UCSD-AML1 (cell line): Measurements from ENCODE around the gene FTCDNL1.

Experiments
- DNase-seq: peaks from one replicate; lab custom pipeline; 2025; ENCODE audit not compliant: unreplicated experiment; lab: John Stamatoyannopoulos, UW

Gene FTCDNL1

DNA sequence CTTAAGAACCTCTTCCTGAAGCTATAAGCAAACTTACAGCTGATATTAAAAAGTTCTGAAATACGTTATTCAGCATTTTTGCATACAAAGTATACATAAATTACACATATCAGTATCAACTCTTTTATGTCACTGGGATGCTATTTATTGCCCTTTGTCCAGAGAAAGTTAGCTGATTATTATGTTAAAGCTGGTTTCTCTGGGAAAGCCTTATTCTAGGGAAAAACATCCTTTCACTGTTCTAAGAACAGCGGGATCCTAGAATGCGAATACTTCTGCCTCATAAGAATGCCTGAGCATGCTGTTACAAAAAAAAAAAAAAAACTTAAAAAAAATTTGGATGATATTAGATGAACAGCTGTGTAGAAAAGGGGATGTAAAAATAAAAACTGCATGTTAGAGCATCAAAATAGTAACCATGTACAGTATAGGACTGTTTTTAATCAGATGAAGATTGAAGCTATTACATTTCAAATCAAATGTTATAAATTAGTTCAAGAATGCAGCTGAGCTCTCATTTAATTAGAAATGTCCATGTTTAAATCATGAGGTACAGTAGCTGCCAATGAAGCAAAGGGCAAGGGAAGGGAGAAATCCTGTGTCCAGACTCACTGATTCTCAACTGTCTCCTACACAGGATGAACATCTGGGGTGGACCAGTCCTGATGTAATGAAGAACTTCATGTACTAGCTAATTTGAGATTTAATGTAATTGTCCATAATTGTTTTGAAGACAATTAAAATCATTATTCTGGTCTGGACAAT is 8.2 kb downstream of the FTCDNL1 start:
- no peak for DNase-seq

DNA sequence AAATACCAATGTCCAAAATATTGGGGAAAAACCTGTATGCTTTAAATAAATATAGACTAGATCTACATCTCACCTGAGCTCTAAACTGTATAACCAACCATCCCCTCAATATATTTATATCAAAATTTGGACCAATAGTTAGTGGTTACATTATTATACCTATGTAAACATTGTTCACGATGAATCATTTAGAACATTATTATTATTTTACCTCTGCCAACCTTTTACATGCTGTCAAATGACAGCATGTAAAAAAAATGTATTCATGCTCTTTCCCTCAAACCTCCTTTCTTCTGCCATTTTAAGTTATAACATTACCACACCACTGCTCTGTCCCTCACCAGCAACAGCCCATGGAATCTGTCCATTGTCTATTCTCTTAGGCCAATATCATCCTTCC is 9.6 kb downstream of the FTCDNL1 start:
- no peak for DNase-seq

DNA sequence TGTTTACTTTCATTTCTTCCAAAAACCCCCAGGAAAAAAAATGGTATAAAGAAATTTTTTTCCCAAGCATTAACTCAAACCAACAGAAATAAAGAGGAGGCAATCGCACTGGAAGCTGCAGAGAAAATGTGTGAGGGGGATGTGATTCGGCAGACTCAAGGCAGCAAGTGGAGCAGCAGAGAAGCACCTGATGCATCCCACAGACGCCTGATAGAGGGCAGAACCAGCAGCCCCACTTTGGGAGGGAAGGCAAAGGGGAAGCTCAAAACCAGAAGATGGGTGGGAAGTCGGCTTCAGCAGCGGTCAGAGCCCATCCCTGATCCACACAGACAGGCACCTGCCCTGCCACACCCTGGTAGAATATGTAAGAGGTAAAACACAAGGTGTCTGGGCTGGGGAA is 12.6 kb downstream of the FTCDNL1 start:
- DNase-seq: no peak

DNA sequence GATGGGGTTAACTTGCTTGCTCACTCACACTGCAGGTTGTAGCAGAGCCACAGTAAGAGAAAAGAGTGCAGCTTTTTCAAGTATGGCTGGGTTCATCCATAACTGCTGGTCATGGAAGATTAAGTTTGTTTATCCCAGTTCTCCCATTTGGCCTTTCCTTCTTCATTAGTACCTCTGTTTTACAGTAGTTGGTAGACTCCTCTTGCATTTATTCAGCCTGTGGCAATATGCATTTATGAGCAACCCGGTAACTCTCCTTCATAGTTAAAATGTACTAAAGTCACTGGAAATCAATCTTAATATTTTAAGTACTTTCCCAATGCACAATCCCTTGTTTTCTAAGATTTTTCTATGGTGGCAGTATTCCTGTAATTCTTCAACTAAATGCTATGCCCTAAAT is 14.0 kb downstream of the FTCDNL1 start:
- no peak for DNase-seq

DNA sequence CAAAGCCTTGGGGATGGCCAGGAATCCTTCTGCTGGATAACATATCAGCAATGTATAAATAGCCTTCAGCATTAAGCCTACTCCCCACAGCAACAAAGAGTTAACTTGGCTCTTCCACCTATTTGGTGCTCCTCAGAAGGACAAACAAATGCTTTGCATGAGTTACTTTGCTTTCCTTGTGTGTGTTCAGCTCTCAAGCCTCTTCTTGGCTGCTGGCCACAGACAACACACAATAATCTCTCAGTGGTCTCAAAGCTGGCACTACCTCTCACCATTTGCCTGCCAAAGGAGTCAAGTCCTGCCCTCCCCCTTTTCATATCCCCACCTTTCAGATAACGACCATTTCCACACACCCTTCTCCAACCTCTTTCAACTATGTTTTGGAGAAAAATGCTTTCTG is 17.5 kb downstream of the FTCDNL1 start:
- DNase-seq: no peak

DNA sequence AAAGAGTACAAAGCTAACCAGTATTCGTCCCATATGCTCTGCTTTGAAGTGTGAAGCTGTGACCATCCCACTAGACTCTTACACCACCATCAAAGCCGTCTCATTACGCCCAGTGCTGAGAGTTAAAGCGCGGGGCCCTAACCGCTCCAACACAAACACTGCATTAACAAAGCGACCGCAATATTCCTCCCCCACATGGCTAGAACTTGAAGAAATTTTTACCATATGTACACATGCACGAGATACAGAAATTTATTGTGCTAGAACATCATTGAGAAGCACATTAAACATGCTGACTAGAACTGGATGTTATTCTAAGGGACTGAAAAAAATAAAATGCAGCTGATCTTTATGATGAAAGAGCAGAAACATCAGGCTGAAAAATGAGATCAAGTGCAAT is 20.5 kb downstream of the FTCDNL1 start:
- DNase-seq: no peak

DNA sequence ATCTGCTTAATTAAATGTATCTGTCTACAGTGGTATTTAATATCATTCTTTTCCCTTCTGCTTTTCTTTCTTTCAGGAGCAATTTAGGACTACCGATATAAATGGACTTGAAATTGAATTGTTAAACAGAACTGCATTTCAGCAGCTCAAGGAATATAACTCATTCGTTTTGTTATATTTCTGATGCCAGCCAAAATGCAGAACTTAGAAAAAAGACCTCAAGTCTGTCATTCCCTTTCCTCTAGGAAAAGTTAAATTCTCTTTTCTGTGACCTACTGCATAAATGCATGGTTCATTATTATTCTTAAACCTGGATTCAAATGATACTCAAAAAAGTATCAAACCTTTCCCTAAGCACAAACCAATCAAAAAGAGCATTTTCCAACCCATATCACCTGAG is 21.4 kb downstream of the FTCDNL1 start:
- no peak for DNase-seq

DNA sequence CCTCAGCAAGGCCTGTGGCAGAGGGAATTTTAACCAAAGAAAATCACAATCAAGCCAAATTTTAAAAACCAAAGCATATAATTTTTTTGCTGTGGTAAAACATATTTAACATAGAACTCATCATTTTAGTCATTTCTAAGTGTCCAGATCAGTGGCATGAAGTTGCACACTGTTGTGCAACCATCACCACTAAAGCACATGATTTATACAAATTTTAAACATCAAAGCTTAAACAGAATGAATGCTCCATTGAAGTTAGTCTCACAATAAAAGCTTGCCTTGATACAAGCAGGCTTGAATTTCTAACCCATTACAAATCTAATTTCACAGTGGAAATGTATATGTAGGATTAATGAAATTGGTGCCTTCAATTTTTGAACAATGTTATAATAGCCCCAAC is 31.2 kb downstream of the FTCDNL1 start:
- no peak for DNase-seq

DNA sequence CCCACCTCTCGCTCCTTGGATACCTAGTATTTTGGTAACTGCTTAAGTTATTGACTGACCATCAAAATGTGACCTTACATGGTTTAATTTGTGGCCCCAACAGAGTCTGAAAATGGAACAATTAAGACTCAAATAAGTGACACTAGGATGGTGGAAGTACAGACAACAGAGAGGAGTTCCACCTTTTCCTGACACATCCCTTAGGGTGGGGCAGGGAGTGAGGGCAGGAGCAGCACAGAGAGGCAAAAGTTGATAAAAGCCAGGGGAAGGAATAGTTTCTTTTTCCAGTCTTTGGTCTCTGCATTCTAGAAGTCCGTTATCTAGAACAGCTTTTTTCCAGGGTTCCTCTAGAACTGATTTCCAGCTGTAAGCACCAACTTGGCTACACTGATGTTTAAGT is 32.2 kb downstream of the FTCDNL1 start:
- DNase-seq: no peak

DNA sequence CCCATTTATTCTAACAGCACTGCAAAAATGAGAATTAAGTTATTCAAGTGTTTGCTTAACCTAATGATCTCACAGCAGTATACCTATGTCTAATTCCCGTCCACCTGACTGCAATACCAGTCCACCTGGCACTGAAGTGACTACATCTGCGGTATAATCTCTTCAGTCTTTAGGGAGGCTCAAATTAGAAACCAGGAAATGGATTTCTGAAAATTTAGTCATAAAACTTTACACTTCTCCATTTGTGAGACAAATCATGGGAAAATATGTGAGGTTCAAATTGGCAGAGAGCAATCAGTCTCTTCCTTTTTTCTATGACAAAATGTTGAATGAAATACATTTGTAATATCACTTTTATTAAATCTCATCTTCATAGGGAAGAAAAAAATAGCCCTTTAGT is 33.0 kb downstream of the FTCDNL1 start:
- no peak for DNase-seq

DNA sequence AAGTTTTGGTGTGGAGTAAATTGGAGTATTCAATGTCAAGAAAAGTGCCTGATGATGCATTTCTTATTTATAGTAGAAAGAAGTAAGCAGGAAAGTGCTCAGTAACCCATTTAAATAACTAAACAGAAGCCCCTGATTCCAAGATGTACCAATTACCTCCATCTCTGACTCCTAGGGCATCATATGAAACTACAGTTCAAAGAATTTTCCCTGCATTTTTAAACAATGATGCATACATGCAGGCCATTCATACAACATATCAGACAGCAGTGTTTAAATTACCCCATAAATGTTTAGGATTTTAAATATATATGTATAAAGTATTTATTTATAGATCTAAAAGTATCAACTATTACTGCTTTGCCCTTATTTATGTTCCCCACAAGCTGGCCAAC is 36.2 kb downstream of the FTCDNL1 start:
- DNase-seq: no peak

DNA sequence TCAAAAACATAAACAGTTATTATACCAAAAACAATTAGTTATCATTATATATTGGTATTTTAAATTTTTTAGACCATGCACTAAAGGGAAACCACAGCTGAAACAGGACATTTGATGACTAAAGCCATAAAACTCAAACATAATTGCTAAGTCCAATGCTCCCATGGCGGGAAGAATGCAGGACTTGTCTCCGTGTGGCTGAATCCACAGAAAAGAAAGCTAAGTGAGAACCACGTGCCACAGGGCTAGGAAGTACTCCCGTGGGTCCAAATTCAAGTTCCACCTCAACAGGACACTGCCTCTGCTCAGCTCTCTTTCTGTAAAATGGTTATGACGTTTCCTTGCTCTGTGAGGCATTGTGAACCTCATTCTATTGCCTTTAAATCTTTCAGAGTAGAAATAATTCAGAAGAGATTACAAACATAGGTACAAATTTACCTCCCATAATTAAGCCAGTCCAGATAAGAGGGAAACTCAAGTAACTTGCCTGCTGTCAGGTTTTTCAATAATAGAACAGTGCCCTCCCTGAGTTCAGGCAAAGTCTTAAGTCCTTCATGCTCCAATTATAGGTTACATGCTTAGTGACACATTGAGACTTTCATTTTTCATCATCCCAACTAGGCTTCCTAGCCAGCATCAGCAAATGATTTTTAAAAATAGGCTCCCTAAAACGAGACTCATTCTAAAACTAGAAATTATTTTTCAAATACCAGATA is 36.7 kb downstream of the FTCDNL1 start:
- no peak for DNase-seq

DNA sequence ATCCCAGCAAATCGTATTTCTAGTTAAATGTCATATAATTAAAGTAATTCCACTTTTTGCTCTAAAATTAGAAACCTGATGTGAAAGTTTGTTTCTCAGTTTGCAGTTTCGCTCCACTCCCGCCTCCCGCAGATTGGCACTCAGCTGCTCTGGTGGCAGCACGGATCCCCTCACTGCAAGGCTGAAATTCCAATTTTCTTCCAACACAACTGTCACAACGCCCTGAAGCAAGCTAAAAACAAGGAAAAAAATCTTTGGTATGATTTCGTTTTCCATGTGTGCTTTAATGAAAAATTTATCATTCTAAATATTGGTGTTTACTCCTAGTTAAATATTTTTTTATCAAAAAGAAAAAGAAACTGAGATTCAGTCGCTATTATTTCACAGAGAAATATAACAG is 38.5 kb downstream of the FTCDNL1 start:
- no peak for DNase-seq

DNA sequence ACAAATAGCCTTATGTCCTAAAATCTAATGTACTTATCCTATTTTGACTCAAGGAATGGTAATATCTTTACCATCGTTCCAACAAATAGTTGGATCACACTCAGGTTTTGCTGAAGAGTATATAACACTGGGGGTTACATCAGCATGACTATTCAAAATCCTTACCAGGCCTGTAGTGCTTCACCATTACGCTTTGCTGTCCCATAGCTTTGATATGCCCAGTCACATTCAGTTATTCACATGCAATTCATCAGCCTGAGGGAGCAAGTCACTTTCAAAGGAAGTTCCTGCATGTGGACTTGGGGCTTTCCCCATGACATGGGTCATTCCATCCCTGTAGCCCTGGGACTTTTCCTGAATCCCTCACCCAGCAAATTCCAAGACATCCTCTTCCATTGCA is 39.6 kb downstream of the FTCDNL1 start:
- no peak for DNase-seq

DNA sequence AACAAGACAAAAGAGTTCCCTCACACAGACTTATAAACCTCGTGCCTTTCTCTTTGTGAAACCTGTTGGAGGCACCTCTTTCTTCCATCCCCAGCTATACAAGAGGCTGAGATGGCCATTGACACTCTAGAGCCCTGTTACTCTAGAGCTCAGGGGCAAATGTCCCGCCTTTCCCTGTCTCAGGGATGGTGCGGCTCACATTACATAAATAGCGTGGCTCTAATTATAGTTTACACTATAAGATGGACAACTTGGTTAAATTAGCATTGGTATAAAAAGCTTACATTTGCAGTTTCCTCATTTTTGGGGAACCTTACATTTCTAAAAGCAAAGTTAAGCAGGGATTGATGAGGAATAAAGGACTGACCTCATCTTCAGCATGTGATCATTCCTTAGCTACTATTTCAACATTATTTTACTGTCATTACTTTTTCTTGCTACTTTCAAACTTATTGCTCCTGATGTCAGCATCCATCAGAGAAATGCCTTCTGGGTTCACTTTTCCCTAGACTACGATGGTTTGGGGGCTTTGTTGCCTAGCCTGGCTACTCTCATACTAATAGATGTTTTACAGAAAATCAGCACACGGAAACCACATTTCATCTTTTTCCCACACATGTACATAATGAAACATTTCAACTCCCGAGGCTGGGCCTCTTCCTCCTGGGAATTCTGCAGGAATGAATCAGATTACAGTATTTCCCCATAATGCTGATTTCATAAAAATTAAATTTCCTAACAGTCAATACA is 40.4 kb downstream of the FTCDNL1 start:
- DNase-seq: no peak

DNA sequence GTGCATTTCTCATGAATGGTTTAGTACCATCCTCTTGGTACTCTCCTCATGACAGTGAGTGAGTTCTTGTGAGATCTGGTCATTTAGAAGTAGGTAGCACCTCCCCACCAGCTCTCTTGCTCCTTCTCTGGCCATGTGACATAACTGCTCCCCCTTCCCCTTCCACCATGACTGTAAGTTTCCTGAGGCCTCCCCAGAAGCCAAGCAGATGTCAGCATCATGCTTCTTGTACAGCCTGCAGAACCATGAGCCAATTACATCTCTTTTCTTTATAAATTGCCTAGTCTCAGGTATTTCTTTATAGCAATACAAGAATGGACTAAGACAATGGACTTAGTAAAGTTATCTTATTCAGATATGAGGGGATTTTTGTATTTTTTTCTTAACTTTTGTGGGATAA is 43.0 kb downstream of the FTCDNL1 start:
- DNase-seq: no peak

DNA sequence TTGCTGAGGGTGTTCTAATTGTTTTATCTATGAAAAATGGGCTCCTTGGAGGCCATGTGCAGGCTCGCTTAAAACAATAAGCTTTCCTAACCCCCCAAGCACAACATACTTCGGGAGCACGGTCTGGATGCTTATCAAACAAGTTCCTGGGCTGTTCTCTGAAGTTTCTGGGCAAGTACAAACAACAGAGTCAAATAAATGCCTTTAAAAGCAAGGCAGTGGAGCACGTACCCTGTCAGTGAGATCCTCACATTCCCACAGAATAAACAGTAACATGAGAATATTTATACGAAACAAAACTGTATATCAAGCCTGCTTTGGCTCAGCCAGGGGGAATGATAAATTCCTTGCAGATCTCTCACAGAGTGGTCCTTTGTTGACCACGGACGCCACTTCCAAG is 44.8 kb downstream of the FTCDNL1 start:
- DNase-seq: no peak

DNA sequence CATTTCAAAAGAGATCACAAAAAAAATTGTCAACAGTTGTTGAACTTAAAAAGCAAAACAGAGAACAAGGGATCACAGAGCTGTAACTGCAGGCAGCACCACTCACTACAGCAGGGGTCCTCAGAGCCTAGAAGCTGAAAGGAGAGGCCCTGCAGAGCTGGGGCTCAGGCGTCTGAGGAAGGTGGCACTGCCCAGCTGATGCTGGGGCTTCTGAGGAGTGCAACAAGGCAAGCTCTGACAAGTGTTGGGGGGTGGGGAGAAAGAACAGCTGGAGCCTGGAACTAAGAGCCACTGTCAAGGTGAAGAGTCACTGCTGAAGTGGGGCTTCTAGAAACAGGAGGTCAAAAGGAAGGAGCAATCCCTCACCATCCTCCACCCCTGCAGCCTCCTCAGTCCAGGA is 46.2 kb downstream of the FTCDNL1 start:
- no peak for DNase-seq

DNA sequence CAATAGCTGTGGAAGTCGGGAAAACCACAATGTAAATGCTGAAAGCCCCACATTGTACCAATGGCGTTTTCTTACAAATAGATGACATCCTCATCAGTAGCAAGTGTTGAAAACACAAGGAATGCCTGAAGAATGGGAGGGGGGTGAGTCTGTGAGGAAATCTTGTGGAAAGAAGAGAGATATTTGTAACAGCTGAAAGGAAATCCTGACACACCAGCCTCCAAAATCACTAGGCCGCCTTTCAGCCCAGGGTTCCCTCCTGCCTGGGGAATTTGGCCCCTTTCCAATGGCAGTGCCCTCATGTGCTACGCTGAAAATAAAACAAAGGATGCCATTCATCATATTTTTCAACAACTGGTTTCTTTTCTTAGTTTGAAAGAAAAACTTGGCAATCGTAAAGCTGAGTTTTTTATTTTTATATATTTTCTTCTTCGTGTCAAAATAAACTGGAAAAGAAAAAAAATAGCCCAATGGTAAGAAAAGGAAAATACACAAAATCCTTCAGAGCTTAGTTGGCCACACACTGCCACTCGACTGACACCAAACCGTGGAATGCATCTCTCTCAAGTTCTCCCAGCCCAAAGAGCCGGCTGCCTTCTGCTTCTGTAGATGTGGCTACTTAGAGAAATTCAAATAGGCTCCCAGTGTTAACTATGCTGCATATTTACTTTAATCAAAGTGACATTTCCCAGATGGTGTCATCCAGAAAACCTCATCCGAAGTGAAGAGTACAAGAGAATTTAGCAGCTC is 52.0 kb downstream of the FTCDNL1 start:
- no peak for DNase-seq

DNA sequence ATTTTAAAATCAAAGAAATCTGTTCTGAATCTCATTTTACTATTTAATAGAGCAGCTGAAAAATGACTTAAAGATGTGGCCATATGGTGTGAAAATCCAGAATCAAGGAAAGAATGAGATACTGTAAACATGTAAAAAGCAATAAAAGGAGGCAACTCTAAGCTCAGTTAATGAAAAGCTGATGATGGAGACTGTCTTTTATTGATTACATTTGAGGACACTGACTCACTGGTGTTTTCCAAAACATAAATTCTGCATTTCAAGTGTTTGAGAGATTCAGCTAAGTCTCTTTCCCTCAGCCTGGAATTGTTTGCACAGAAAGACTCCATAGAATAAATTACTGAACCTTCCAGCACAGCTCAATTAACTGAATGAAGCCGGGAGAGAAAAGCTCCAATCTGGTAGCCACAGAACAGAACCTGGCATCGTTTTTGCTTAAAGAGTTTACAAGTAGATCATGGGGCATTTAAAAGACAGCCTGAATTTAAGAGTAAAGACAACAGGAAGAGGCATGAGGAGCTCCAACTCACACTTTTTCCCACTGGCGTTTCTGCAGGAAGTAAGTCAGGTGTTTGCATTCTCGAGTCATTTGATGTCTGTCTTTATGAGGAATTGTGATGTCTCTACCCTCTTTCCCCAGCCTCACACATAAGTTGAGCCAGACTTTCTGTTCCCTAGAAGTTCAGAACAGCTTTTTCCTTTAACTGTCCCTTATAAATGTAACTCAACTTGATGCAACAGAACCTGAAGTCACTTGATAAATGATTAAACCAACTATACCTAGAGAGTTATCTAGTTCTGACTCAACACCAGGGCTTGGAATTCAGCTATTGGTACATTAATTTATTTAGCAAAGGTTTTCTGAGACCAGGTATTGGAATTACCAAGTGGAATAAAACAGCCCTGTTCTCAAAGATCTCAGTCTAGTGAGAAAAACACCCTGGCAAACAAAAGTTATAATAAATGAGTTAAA is 53.3 kb downstream of the FTCDNL1 start:
- DNase-seq: no peak
